DND-41 (cell line): Measurements from ENCODE around the gene CSRNP2.

Source experiments
- ATAC-seq: fragments of 200-7000 bp; cut with Tn5 transposase; 3 replicates; pipeline ENCODE4 v1.9.1; 2021; ENCODE audit warnings: low read depth; ENCODE audit not compliant: insufficient read depth
- DNase-seq: peaks from one replicate; pipeline ENCODE4 v3.0.0-alpha.2; 2020
- H2AFZ ChIP-seq: 2 replicates; pipeline ENCODE4 v1.6.0; 2012; ENCODE audit warnings: low read depth, low read length
- H3K27ac ChIP-seq: 2 replicates; pipeline ENCODE4 v1.5.1; 2012; ENCODE audit warnings: low read length, inconsistent platforms
- H3K27me3 ChIP-seq: fragments of 200-600 bp; sonication (generic); 2 replicates; pipeline ENCODE4 v1.6.0; 2012; ENCODE audit warnings: low read length, mild to moderate bottlenecking, inconsistent platforms; ENCODE audit not compliant: insufficient read depth, poor library complexity
- H3K36me3 ChIP-seq: 2 replicates; pipeline ENCODE4 v1.5.1; 2012; ENCODE audit warnings: low read length, inconsistent platforms; ENCODE audit not compliant: insufficient read depth
- H3K4me1 ChIP-seq: 2 replicates; pipeline ENCODE4 v1.5.1; 2012; ENCODE audit warnings: mild to moderate bottlenecking, low read length; ENCODE audit not compliant: insufficient read depth
- H3K4me2 ChIP-seq: 2 replicates; pipeline ENCODE4 v1.6.0; 2012; ENCODE audit warnings: mild to moderate bottlenecking, moderate library complexity, low read length, inconsistent platforms; ENCODE audit not compliant: insufficient read depth
- H3K4me3 ChIP-seq, 2 experiments: fragments of 200-600 bp in 1 of 2; shearing (Covaris generic) in 1 of 2; 2 replicates each; pipeline ENCODE4 v1.5.1; 2012 to 2016; ENCODE audit warnings: inconsistent platforms in 2 of 2, low read length in 2 of 2, mild to moderate bottlenecking in 2 of 2, low read depth in 1 of 2, moderate library complexity in 1 of 2
- H3K79me2 ChIP-seq: 2 replicates; pipeline ENCODE4 v1.6.0; 2012; ENCODE audit warnings: low read length, inconsistent platforms; ENCODE audit not compliant: insufficient read depth
- H3K9ac ChIP-seq: 2 replicates; pipeline ENCODE4 v1.6.0; 2012; ENCODE audit warnings: low read depth, mild to moderate bottlenecking, inconsistent platforms, low read length, moderate library complexity
- H3K9me3 ChIP-seq: 2 replicates; pipeline ENCODE4 v1.5.1; 2012; ENCODE audit warnings: low read length, moderate library complexity, mild to moderate bottlenecking, inconsistent platforms; ENCODE audit not compliant: insufficient read depth, severe bottlenecking
- H4K20me1 ChIP-seq: 2 replicates; pipeline ENCODE4 v1.6.0; 2012; ENCODE audit warnings: low read length; ENCODE audit not compliant: insufficient read depth
- EZH2 ChIP-seq: IDR thresholded peaks from 3 replicates; pipeline ENCODE4 v1.6.1; 2012; ENCODE audit warnings: borderline replicate concordance, low read depth, mild to moderate bottlenecking, moderate library complexity, low read length, inconsistent platforms; ENCODE audit not compliant: severe bottlenecking
- TF ChIP-seq, protein P1 (sequence below): IDR thresholded peaks from 2 replicates; pipeline ENCODE4 v1.5.1; 2012; ENCODE audit warnings: borderline replicate concordance, low read length, moderate library complexity, mild to moderate bottlenecking; ENCODE audit not compliant: poor library complexity, severe bottlenecking; ENCODE audit errors: extremely low read depth

Gene CSRNP2

DNA sequence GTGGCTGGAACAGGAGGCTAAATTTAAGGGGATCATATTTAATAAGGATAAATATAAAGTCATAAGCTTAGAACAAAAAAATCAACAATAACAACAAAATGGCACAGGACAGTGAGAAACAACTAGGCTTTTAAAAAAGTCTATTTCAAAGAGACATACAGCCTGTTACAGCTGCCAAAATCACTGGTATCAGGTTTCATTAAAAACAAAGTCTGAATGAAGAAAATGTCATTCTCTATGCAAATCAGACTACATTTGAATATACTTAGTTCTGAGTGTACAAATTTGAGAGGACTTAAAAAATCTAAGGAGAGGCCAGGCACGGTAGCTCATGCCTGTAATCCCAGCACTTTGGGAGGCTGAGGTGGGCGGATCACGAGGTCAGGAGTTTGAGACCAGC, 45.5 kb upstream of the CSRNP2 start:
- Histone ChIP-seq H2AFZ (no peak overlapping the region), H3K36me3 (peaks cover 17% of the 10 kb centered on the region), H3K27me3 (no peaks in the 10 kb centered on the region), H3K27ac (no peak overlapping the region), H3K79me2 (peaks cover 6% of the 10 kb centered on the region; the same call in 1 of the 2 replicates), H3K4me3 (no peak overlapping the region), H3K4me2 (no peak overlapping the region), H4K20me1 (no peaks in the 10 kb centered on the region), H3K4me1 (no peaks in the 10 kb centered on the region), H3K9me3 (no peaks in the 10 kb centered on the region), H3K9ac (no peak overlapping the region)
- TF ChIP-seq EZH2, result no peak
- TF ChIP-seq, protein P1, sequence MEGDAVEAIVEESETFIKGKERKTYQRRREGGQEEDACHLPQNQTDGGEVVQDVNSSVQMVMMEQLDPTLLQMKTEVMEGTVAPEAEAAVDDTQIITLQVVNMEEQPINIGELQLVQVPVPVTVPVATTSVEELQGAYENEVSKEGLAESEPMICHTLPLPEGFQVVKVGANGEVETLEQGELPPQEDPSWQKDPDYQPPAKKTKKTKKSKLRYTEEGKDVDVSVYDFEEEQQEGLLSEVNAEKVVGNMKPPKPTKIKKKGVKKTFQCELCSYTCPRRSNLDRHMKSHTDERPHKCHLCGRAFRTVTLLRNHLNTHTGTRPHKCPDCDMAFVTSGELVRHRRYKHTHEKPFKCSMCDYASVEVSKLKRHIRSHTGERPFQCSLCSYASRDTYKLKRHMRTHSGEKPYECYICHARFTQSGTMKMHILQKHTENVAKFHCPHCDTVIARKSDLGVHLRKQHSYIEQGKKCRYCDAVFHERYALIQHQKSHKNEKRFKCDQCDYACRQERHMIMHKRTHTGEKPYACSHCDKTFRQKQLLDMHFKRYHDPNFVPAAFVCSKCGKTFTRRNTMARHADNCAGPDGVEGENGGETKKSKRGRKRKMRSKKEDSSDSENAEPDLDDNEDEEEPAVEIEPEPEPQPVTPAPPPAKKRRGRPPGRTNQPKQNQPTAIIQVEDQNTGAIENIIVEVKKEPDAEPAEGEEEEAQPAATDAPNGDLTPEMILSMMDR, result no peak
- DNase-seq (no peak), ATAC-seq (no peak)

DNA sequence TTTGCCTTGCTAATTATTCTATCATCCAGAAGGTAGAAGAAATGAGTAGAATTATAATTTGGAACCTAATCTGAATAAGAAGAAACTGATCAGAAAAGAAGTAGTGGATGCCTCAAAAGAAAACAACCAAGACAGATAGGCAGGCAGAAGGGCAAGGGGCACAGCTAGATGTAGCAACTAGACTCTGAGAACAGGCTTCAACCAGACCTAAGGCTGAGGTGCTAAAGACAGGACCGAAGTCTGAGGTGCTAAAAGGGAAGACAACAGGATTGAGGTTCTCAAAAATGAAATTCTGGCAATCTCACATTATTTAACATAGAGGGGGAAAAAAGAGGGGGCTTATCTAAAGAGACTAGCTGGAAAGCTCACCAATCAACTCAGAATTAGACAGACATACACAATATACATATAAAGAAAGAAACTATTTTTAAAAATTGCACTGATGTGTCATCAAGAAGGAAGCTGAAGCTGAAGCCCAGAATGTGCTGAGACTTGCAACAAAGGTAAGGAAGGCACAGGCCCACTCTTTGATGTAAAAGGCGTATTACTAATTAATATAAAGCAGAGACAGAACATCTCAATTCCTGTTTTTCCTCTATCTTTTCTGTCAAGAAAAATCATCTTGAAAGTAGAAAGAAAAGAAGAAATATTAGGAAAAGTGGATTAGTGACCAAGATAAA, 43.8 kb upstream of the CSRNP2 start:
- DNase-seq, result no peak
- Histone ChIP-seq H3K36me3 (peaks cover 13% of the 10 kb centered on the region), H2AFZ (no peak overlapping the region), H4K20me1 (no peaks in the 10 kb centered on the region), H3K4me1 (no peaks in the 10 kb centered on the region), H3K9me3 (no peaks in the 10 kb centered on the region), H3K27me3 (no peaks in the 10 kb centered on the region), H3K79me2 (0 out of 2 replicates have a peak, but pooled peaks cover 3% of the 10 kb centered on the region), H3K4me2 (no peak overlapping the region), H3K4me3 (no peak overlapping the region), H3K27ac (no peak overlapping the region), H3K9ac (no peak overlapping the region)
- no peak for TF ChIP-seq EZH2
- no peak for ATAC-seq

DNA sequence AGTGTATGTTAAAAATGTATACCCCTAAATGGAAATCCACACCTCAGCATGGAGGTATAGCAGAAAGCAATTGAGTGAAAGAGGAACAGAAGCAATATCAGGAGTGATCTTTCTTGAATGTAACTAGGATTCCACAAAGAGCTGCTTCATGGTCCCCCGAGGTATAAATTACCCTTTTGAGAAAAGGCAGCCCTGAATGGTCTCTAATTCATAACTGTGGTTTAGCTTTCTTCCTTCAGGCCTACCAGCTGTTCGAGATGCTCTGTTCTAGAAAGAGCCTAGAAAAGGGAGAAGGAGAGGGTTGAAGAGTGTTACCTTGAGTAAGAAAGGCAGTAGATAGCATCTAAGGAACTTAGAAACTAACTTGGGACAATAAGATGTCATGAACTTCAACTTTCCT, 42.9 kb upstream of the CSRNP2 start:
- Histone ChIP-seq H3K9me3 (no peaks in the 10 kb centered on the region), H3K36me3 (peaks cover 13% of the 10 kb centered on the region), H3K79me2 (peaks cover 6% of the 10 kb centered on the region; the same call in 1 of the 2 replicates), H3K4me2 (no peak overlapping the region), H3K27ac (no peak overlapping the region), H3K9ac (no peak overlapping the region), H3K27me3 (no peaks in the 10 kb centered on the region), H3K4me1 (no peaks in the 10 kb centered on the region), H4K20me1 (no peaks in the 10 kb centered on the region), H2AFZ (no peak overlapping the region), H3K4me3 (no peak overlapping the region)
- DNase-seq (no peak), ATAC-seq (no peak)
- no peak for TF ChIP-seq EZH2
- TF ChIP-seq, protein P1, result no peak

DNA sequence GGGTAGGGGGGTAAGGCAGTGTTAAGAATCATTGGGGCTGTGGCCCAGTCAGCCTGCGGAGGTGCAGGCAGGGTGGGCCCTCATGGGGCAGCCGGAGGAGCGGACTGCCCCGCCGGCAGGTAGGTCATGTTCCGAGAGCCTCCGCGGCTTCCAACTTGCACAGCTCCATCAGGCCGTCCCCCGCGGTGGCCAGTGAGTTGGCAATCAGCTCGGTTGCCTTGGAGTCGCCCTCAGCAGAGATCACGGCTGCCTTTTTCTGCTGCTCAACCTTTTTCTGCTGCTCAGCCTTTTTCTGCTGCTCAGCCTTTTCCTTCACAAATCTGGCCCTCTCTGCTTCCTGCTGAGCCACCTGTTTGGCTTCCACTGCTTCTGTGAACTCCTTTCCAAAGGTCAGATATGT, 41.1 kb upstream of the CSRNP2 start:
- no peak overlapping the region for H2AFZ ChIP-seq
- no peaks in the 10 kb centered on the region for H3K9me3 ChIP-seq
- no peak overlapping the region for H3K27ac ChIP-seq
- TF ChIP-seq EZH2, result no peak
- TF ChIP-seq, protein P1, result no peak
- H3K9ac ChIP-seq, result no peak overlapping the region
- H3K4me1 ChIP-seq, result no peaks in the 10 kb centered on the region
- H3K27me3 ChIP-seq, result no peaks in the 10 kb centered on the region
- no peaks in the 10 kb centered on the region for H4K20me1 ChIP-seq
- peaks cover 13% of the 10 kb centered on the region for H3K36me3 ChIP-seq
- peaks cover 6% of the 10 kb centered on the region; the same call in 1 of the 2 replicates for H3K79me2 ChIP-seq
- no peak for DNase-seq
- no peak overlapping the region for H3K4me2 ChIP-seq
- ATAC-seq, result no peak
- H3K4me3 ChIP-seq, result no peak overlapping the region
